Trophoblast cell (in vitro differentiated cells and primary cell): ENCODE data around the gene GNAI2.

Experiments used
- DNase-seq, 2 donors: peaks; one replicate each; pipeline ENCODE4 v3.0.0-alpha.2; 2016
- H2AFZ ChIP-seq: 2 replicates; pipeline ENCODE4 v1.6.1; 2013; ENCODE audit warnings: low read length, moderate library complexity, mild to moderate bottlenecking; ENCODE audit not compliant: insufficient read depth, poor library complexity
- H2AK5ac ChIP-seq: 2 replicates; pipeline ENCODE4 v1.6.1; 2013; ENCODE audit warnings: mild to moderate bottlenecking, low read length
- H2BK120ac ChIP-seq: 2 replicates; pipeline ENCODE4 v1.6.1; 2013; ENCODE audit warnings: low read length, mild to moderate bottlenecking, moderate library complexity; ENCODE audit not compliant: insufficient read depth, poor library complexity
- H2BK12ac ChIP-seq: 2 replicates; pipeline ENCODE4 v1.6.1; 2013; ENCODE audit warnings: mild to moderate bottlenecking, low read length, moderate library complexity
- H2BK5ac ChIP-seq: 2 replicates; pipeline ENCODE4 v1.6.1; 2013; ENCODE audit warnings: low read length, low read depth, moderate library complexity, mild to moderate bottlenecking; ENCODE audit not compliant: poor library complexity
- H3K14ac ChIP-seq: 2 replicates; pipeline ENCODE4 v1.6.1; 2013; ENCODE audit warnings: mild to moderate bottlenecking, low read length
- H3K18ac ChIP-seq: 2 replicates; pipeline ENCODE4 v1.6.1; 2013; ENCODE audit warnings: mild to moderate bottlenecking, low read length
- H3K23ac ChIP-seq: 2 replicates; pipeline ENCODE4 v1.6.1; 2013; ENCODE audit warnings: low read length
- H3K27ac ChIP-seq: 2 replicates; pipeline ENCODE4 v1.5.1; 2013; ENCODE audit warnings: low read depth, mild to moderate bottlenecking, inconsistent platforms, low read length, moderate library complexity
- H3K27me3 ChIP-seq: 2 replicates; pipeline ENCODE4 v1.6.1; 2013; ENCODE audit warnings: inconsistent platforms, mild to moderate bottlenecking, low read length, moderate library complexity; ENCODE audit not compliant: insufficient read depth
- H3K36me3 ChIP-seq, 2 experiments: 1 replicate in 1 of 2; 2 replicates in 1 of 2; pipeline ENCODE4 v1.6.1; 2013; ENCODE audit warnings: low read length in 2 of 2, mild to moderate bottlenecking in 2 of 2, moderate library complexity in 1 of 2; ENCODE audit not compliant: insufficient read depth in 2 of 2, control insufficient read depth in 1 of 2
- H3K4ac ChIP-seq: 2 replicates; pipeline ENCODE4 v1.6.1; 2013; ENCODE audit warnings: low read depth, mild to moderate bottlenecking, low read length, moderate library complexity
- H3K4me1 ChIP-seq, 2 experiments: 1 replicate in 1 of 2; 2 replicates in 1 of 2; pipeline ENCODE4 v1.6.1; 2013; ENCODE audit warnings: low read length in 2 of 2, mild to moderate bottlenecking in 2 of 2, moderate library complexity in 1 of 2; ENCODE audit not compliant: insufficient read depth in 2 of 2, control insufficient read depth in 1 of 2
- H3K4me2 ChIP-seq: 2 replicates; pipeline ENCODE4 v1.6.1; 2013; ENCODE audit warnings: inconsistent platforms, mild to moderate bottlenecking, low read length, moderate library complexity
- H3K4me3 ChIP-seq: 2 replicates; pipeline ENCODE4 v1.5.1; 2013; ENCODE audit warnings: mild to moderate bottlenecking, low read depth, low read length, inconsistent platforms
- H3K79me1 ChIP-seq: one replicate; pipeline ENCODE4 v1.6.1; 2013; ENCODE audit warnings: low read length
- H3K79me2 ChIP-seq: 2 replicates; pipeline ENCODE4 v1.6.1; 2013; ENCODE audit warnings: low read length, mild to moderate bottlenecking; ENCODE audit not compliant: control insufficient read depth, insufficient read depth, poor library complexity
- H3K9ac ChIP-seq: 2 replicates; pipeline ENCODE4 v1.6.1; 2013; ENCODE audit warnings: mild to moderate bottlenecking, low read length
- H3K9me3 ChIP-seq: 2 replicates; pipeline ENCODE4 v1.6.1; 2013; ENCODE audit warnings: low read depth, mild to moderate bottlenecking, control low read depth, inconsistent platforms, low read length; ENCODE audit not compliant: insufficient read depth
- H4K12ac ChIP-seq: 2 replicates; pipeline ENCODE4 v1.6.1; 2013; ENCODE audit warnings: low read depth, mild to moderate bottlenecking, low read length, moderate library complexity
- H4K8ac ChIP-seq: 2 replicates; pipeline ENCODE4 v1.6.1; 2013; ENCODE audit warnings: low read depth, mild to moderate bottlenecking, low read length, moderate library complexity
- H4K91ac ChIP-seq: one replicate; pipeline ENCODE4 v1.6.1; 2013; ENCODE audit warnings: low read depth, mild to moderate bottlenecking, low read length, moderate library complexity
- WGBS: extraction: QIAGEN DNeasy Blood & Tissue Kit; methylation state at CpG from one replicate; pipeline ENCODE4 v1.1.7; 2013; ENCODE audit warnings: missing lambda C conversion rate; ENCODE audit not compliant: insufficient read length, insufficient coverage; ENCODE audit errors: extremely low coverage; 5-methylcytosine and 5-hydroxymethylcytosine counted together

GNAI2 gene

GRCh38 chr3:50230794-50231125, 5.2 kb upstream of the GNAI2 start:
- H3K4ac ChIP-seq, result no peak overlapping the region
- H2BK5ac ChIP-seq, result no peak overlapping the region
- peak overlapping the region; percentile 46 for H2AK5ac ChIP-seq
- H3K36me3 ChIP-seq, result no peaks in the 10 kb centered on the region
- no peak for DNase-seq
- no peak overlapping the region for H3K4me3 ChIP-seq
- H3K4me2 ChIP-seq, result no peak overlapping the region
- no peak overlapping the region for H3K27ac ChIP-seq
- H3K9me3 ChIP-seq, result no peaks in the 10 kb centered on the region
- H3K79me1 ChIP-seq, result peaks cover 4% of the 10 kb centered on the region
- peak overlapping the region; percentile 50 for H4K91ac ChIP-seq
- no peak overlapping the region for H2BK120ac ChIP-seq
- no peak overlapping the region for H3K9ac ChIP-seq
- H2BK12ac ChIP-seq, result no peak overlapping the region
- H4K8ac ChIP-seq, result no peak overlapping the region
- no peak overlapping the region for H3K18ac ChIP-seq
- H3K27me3 ChIP-seq, result no peaks in the 10 kb centered on the region
- WGBS, result no CpG with 5 or more reads among the region's 4 CpGs
- H3K4me1 ChIP-seq, result peaks cover 15 to 18% of the 10 kb centered on the region in 2 experiments
- H2AFZ ChIP-seq, result no peak overlapping the region
- no peak overlapping the region for H3K14ac ChIP-seq
- no peak overlapping the region for H3K23ac ChIP-seq
- H3K79me2 ChIP-seq, result peaks cover 2% of the 10 kb centered on the region
- no peak overlapping the region for H4K12ac ChIP-seq

GRCh38 chr3:50231581-50231980, 4.4 kb upstream of the GNAI2 start:
- no peak overlapping the region for H2AK5ac ChIP-seq
- H3K9ac ChIP-seq, result no peak overlapping the region
- H3K9me3 ChIP-seq, result no peaks in the 10 kb centered on the region
- H3K79me2 ChIP-seq, result peaks cover 8% of the 10 kb centered on the region
- no peak overlapping the region for H2AFZ ChIP-seq
- H4K12ac ChIP-seq, result no peak overlapping the region
- no peaks in the 10 kb centered on the region for H3K27me3 ChIP-seq
- no peak overlapping the region for H2BK5ac ChIP-seq
- WGBS, result no CpG with 5 or more reads among the region's 5 CpGs
- no peaks in the 10 kb centered on the region for H3K36me3 ChIP-seq
- no peak overlapping the region for H3K27ac ChIP-seq
- H2BK12ac ChIP-seq, result no peak overlapping the region
- no peak overlapping the region for H2BK120ac ChIP-seq
- DNase-seq, result no peak
- no peak overlapping the region for H4K8ac ChIP-seq
- H3K4me3 ChIP-seq, result no peak overlapping the region
- no peak overlapping the region for H3K18ac ChIP-seq
- H3K4ac ChIP-seq, result no peak overlapping the region
- H4K91ac ChIP-seq, result no peak overlapping the region
- H3K14ac ChIP-seq, result no peak overlapping the region
- peaks cover 6% of the 10 kb centered on the region for H3K79me1 ChIP-seq
- peaks cover 13 to 17% of the 10 kb centered on the region in 2 experiments for H3K4me1 ChIP-seq
- H3K4me2 ChIP-seq, result no peak overlapping the region
- H3K23ac ChIP-seq, result no peak overlapping the region

- H2BK120ac ChIP-seq, result no peak overlapping the region
- no peak overlapping the region for H3K9ac ChIP-seq
- no peak overlapping the region for H2AFZ ChIP-seq
- H4K8ac ChIP-seq, result no peak overlapping the region
- no peaks in the 10 kb centered on the region for H3K9me3 ChIP-seq
- no peak overlapping the region for H3K4ac ChIP-seq
- peaks cover 15% of the 10 kb centered on the region for H3K79me2 ChIP-seq
- no peak overlapping the region for H3K27ac ChIP-seq
- H4K91ac ChIP-seq, result no peak overlapping the region
- H3K4me3 ChIP-seq, result no peak overlapping the region
- DNase-seq, result no peak
- no peak overlapping the region for H3K23ac ChIP-seq
- H2BK12ac ChIP-seq, result no peak overlapping the region
- H4K12ac ChIP-seq, result no peak overlapping the region
- peaks cover 13 to 20% of the 10 kb centered on the region in 2 experiments for H3K4me1 ChIP-seq
- no peak overlapping the region for H3K18ac ChIP-seq
- no CpG with 5 or more reads among the region's 3 CpGs for WGBS
- H3K79me1 ChIP-seq, result peaks cover 7% of the 10 kb centered on the region
- H2BK5ac ChIP-seq, result no peak overlapping the region
- no peak overlapping the region for H3K4me2 ChIP-seq
- H3K36me3 ChIP-seq, result no peaks in the 10 kb centered on the region
- H3K14ac ChIP-seq, result no peak overlapping the region
- H2AK5ac ChIP-seq, result no peak overlapping the region
- H3K27me3 ChIP-seq, result no peaks in the 10 kb centered on the region
Observed at GRCh38 chr3:50232303-50232702, 3.7 kb upstream of the GNAI2 start.

GRCh38 chr3:50233176-50233575, 2.8 kb upstream of the GNAI2 start:
- Histone ChIP-seq H3K4me2 (no peak overlapping the region), H2BK120ac (no peak overlapping the region), H3K79me1 (peaks cover 8% of the 10 kb centered on the region), H3K4me3 (no peak overlapping the region), H3K23ac (no peak overlapping the region), H3K9ac (no peak overlapping the region), H3K14ac (no peak overlapping the region), H4K12ac (no peak overlapping the region), H2BK5ac (no peak overlapping the region), H4K91ac (no peak overlapping the region), H3K4me1 (peaks cover 13 to 23% of the 10 kb centered on the region in 2 experiments), H3K79me2 (peaks cover 17% of the 10 kb centered on the region), H3K18ac (no peak overlapping the region), H2BK12ac (no peak overlapping the region), H4K8ac (no peak overlapping the region), H3K27me3 (no peaks in the 10 kb centered on the region), H3K4ac (no peak overlapping the region), H2AFZ (no peak overlapping the region), H3K9me3 (no peaks in the 10 kb centered on the region), H2AK5ac (no peak overlapping the region), H3K27ac (no peak overlapping the region), H3K36me3 (peaks cover 0 to under 1% of the 10 kb centered on the region in 2 experiments)
- no CpG with 5 or more reads among the region's 4 CpGs for WGBS
- no peak for DNase-seq
